HFF-Myc (cell line): ENCODE results near the gene BICRA.
A peak's percentile ranks its signal among the peaks of the same experiment; 100 is the strongest.
"Not testable (repeated sequence)": the region's sequence is repeated elsewhere in the genome, so short reads cannot be mapped to it uniquely, and the experiment has no call there.

ENCODE experiments used
- DNase-seq: peaks from one replicate; pipeline ENCODE4 v3.0.0-alpha.2; 2011; ENCODE audit warnings: low read depth; ENCODE audit errors: extremely low read depth
- H3K4me3 ChIP-seq: replicated peaks from 2 replicates; pipeline ENCODE4 v1.5.1; 2011; ENCODE audit warnings: low read depth, mild to moderate bottlenecking, control low read depth, low read length
- CTCF ChIP-seq: IDR thresholded peaks from 2 replicates; pipeline ENCODE4 v1.5.1; 2012; ENCODE audit warnings: mild to moderate bottlenecking, low read depth, low read length, control low read depth; ENCODE audit errors: missing control alignments

BICRA gene

GRCh38 chr19:47593860-47594259, 15.1 kb upstream of the BICRA start:
- no peak for TF ChIP-seq CTCF
- no peak for DNase-seq
- H3K4me3 ChIP-seq, result no peak overlapping the region

- H3K4me3 ChIP-seq, result no peak overlapping the region
- DNase-seq, result no peak
- no peak for TF ChIP-seq CTCF
Observed at GRCh38 chr19:47595944-47596343, 13.0 kb upstream of the BICRA start.

GRCh38 chr19:47598407-47599349, 10.3 kb upstream of the BICRA start:
- H3K4me3 ChIP-seq, result peak overlapping the region; percentile 51
- peak; percentile 95 for DNase-seq
- TF ChIP-seq CTCF, result no peak

- H3K4me3 ChIP-seq, result peak overlapping the region; percentile 51
Observed at GRCh38 chr19:47599671-47600245, 9.2 kb upstream of the BICRA start.

GRCh38 chr19:47600246-47601179, 8.4 kb upstream of the BICRA start:
- TF ChIP-seq CTCF, result no peak
- peak; percentile 95 for DNase-seq
- peak overlapping the region; percentile 51 for H3K4me3 ChIP-seq

More at GRCh38 chr19:47599671-47600245, 9.2 kb upstream of the BICRA start:
- not testable (repeated sequence) for DNase-seq

- TF ChIP-seq CTCF, result no peak
- H3K4me3 ChIP-seq, result peak overlapping the region; percentile 51
Observed at GRCh38 chr19:47601180-47601904, 7.6 kb upstream of the BICRA start.

More at GRCh38 chr19:47601180-47601904, 7.6 kb upstream of the BICRA start:
- no peak for DNase-seq
